GM12878 (cell line): ENCODE data around the gene FBXO3. TPM values are rescaled to one million over a fixed set of nuclear protein-coding genes. Genes with fewer than 3 reads are reported as not detected.

Experiments used
- ATAC-seq: fragments of 200-7000 bp; cut with Tn5 transposase; 3 replicates; pipeline ENCODE4 v1.9.1; 2020; ENCODE audit warnings: mild to moderate bottlenecking, moderate library complexity
- BruUV-seq: library from RNA; stranded (reverse); fragments of 400-500 nt; replicated peaks from 2 replicates; lab custom pipeline; 2021; lab: Mats Ljungman, UMichigan
- CTCF ChIA-PET: fragments of 300-600 bp; sonication (Branson Sonifier 250); formaldehyde crosslinking; extraction: SDS; loops from one replicate; lab custom pipeline; 2021; ENCODE audit warnings: inconsistent platforms; lab: Yijun Ruan, JAX
- POLR2A ChIA-PET: fragments of 350-600 bp; formaldehyde crosslinking; extraction: SDS; loops from one replicate; lab custom pipeline; 2021; ENCODE audit warnings: inconsistent platforms; lab: Charles Lee
- RAD21 ChIA-PET: fragments of 300-600 bp; sonication (Branson Sonifier 250); formaldehyde crosslinking; loops from one replicate; lab custom pipeline; 2023; ENCODE audit warnings: antibody characterized with exemption; ENCODE audit not compliant: unreplicated experiment; lab: Charles Lee
- SMC1A ChIA-PET: fragments of 300-600 bp; sonication (Branson Sonifier 250); formaldehyde crosslinking; loops from one replicate; lab custom pipeline; 2023; ENCODE audit not compliant: unreplicated experiment, uncharacterized antibody; lab: Charles Lee
- DNase-seq: peaks from one replicate; pipeline ENCODE4 v3.0.0-alpha.2; 2011; ENCODE audit warnings: low read depth, low spot score
- FAIRE-seq: peaks from 3 replicates; lab custom pipeline; 2011; peaks lifted over from hg19 to GRCh38; lab: Jason Lieb, UNC
- H2AFZ ChIP-seq: 2 replicates; pipeline ENCODE4 v1.6.0; 2011; ENCODE audit warnings: low read depth, low read length, control low read depth; ENCODE audit not compliant: control insufficient read depth
- H3K27ac ChIP-seq: 2 replicates; pipeline ENCODE4 v1.5.1; 2011; ENCODE audit warnings: control low read depth; ENCODE audit not compliant: control insufficient read depth, insufficient read depth
- H3K27me3 ChIP-seq, 2 experiments: replicated peaks in 1 of 2; 2 replicates each; pipeline versions ENCODE4 v1.6.0 to v1.6.1; 2011; ENCODE audit warnings: low read length in 1 of 2; ENCODE audit not compliant: control insufficient read depth in 2 of 2, insufficient read depth in 2 of 2
- H3K36me3 ChIP-seq, 2 experiments: 2 replicates each; pipeline ENCODE4 v1.5.1; 2011; ENCODE audit warnings: low read length in 1 of 2; ENCODE audit not compliant: control insufficient read depth in 2 of 2, insufficient read depth in 2 of 2
- H3K4me1 ChIP-seq: 2 replicates; pipeline ENCODE4 v1.6.1; 2011; ENCODE audit warnings: mild to moderate bottlenecking, low read length, moderate library complexity, mixed read lengths; ENCODE audit not compliant: control insufficient read depth, insufficient read depth
- H3K4me2 ChIP-seq: 2 replicates; pipeline ENCODE4 v1.6.0; 2011; ENCODE audit warnings: control low read depth; ENCODE audit not compliant: control insufficient read depth, insufficient read depth
- H3K4me3 ChIP-seq: fragments of 200-600 bp; sonication (generic); 2 replicates; pipeline ENCODE4 v1.5.1; 2016
- H3K79me2 ChIP-seq: 2 replicates; pipeline ENCODE4 v1.6.0; 2011; ENCODE audit warnings: low read length; ENCODE audit not compliant: control insufficient read depth, insufficient read depth
- H3K9ac ChIP-seq: 2 replicates; pipeline ENCODE4 v1.8.0; 2011; ENCODE audit warnings: low read length, control low read depth, mixed read lengths; ENCODE audit not compliant: control insufficient read depth, insufficient read depth
- H3K9me3 ChIP-seq: replicated peaks from 3 replicates; pipeline ENCODE4 v1.5.1; 2011; ENCODE audit warnings: mild to moderate bottlenecking, low read length; ENCODE audit not compliant: control insufficient read depth, insufficient read depth
- H4K20me1 ChIP-seq: 2 replicates; pipeline ENCODE4 v1.6.0; 2011; ENCODE audit not compliant: control insufficient read depth, insufficient read depth
- CREB1 ChIP-seq: IDR thresholded peaks from 2 replicates; pipeline ENCODE4 v1.6.1; 2012; ENCODE audit warnings: low read depth, mild to moderate bottlenecking, inconsistent platforms
- IRF4 ChIP-seq: IDR thresholded peaks from 2 replicates; pipeline ENCODE4 v1.6.1; 2011; ENCODE audit warnings: low read depth, low read length
- MTA2 ChIP-seq: fragments of 450-650 bp; IDR thresholded peaks from 2 replicates; pipeline ENCODE4 v1.6.1; 2016; ENCODE audit warnings: low read depth, mild to moderate bottlenecking, moderate library complexity
- NFIC ChIP-seq: IDR thresholded peaks from 2 replicates; pipeline ENCODE4 v1.6.1; 2012; ENCODE audit warnings: low read depth, mild to moderate bottlenecking, inconsistent platforms, low read length, moderate library complexity
- RUNX3 ChIP-seq: IDR thresholded peaks from 2 replicates; pipeline ENCODE4 v1.6.1; 2012; ENCODE audit warnings: low read length, inconsistent platforms
- SMAD1 ChIP-seq: fragments of 450-650 bp; IDR thresholded peaks from 2 replicates; pipeline ENCODE4 v1.6.1; 2018; ENCODE audit warnings: mild to moderate bottlenecking, low read depth; ENCODE audit not compliant: partially characterized antibody
- TAF1 ChIP-seq: IDR thresholded peaks from 2 replicates; pipeline ENCODE4 v1.6.1; 2011; ENCODE audit warnings: mild to moderate bottlenecking, low read depth, low read length, borderline replicate concordance
- YY1 ChIP-seq: IDR thresholded peaks from 2 replicates; pipeline ENCODE4 v1.6.1; 2011; ENCODE audit warnings: low read depth, mild to moderate bottlenecking, low read length
- ZBED1 ChIP-seq: IDR thresholded peaks from 2 replicates; pipeline ENCODE4 v1.6.1; 2016; ENCODE audit warnings: borderline replicate concordance
- ZBTB40 ChIP-seq: fragments of 450-650 bp; IDR thresholded peaks from 2 replicates; pipeline ENCODE4 v1.6.1; 2016; ENCODE audit warnings: mild to moderate bottlenecking, moderate library complexity, borderline replicate concordance
- ZNF274 ChIP-seq: IDR thresholded peaks from one replicate; pipeline ENCODE4 v1.8.0; 2011; ENCODE audit not compliant: insufficient read length, insufficient read depth
- WGBS: methylation state at CpG from one replicate; pipeline ENCODE4 v1.1.6; 2016; ENCODE audit warnings: low lambda C conversion rate; ENCODE audit not compliant: insufficient replicate concordance, insufficient coverage; ENCODE audit errors: missing lambda C conversion rate; 5-methylcytosine and 5-hydroxymethylcytosine counted together
- in situ Hi-C: fragments of 300-500 bp; cut with MboI; formaldehyde crosslinking; loops from 9 replicates; pipeline ENCODE4 v1.14.3; 2018; ENCODE audit warnings: mixed read lengths
- intact Hi-C: fragments of 100-400 bp; cut with micrococcal nuclease; formaldehyde crosslinking; loops from one replicate; pipeline ENCODE4 v1.14.2; 2022; ENCODE audit not compliant: unreplicated experiment
- polyA plus RNA-seq, 11 experiments: library from polyadenylated mRNA; depleted of rRNA in 4 of 11; unstranded in 6 of 11; stranded (reverse) in 5 of 11; fragments of >200 nt; fragmentation: Nextera tagmentation in 4 of 11; fragmentation: Illumina TruSeq in 1 of 11; extraction: Ambion mirVana in 4 of 11; extraction: Trizol in 1 of 11; gene quantifications; 1 replicate in 1 of 11; 2 replicates in 10 of 11; pipeline versions ENCODE4 v1.2.1 to v1.2.3, GENCODE V29; 2011 to 2016; ENCODE audit warnings: inconsistent platforms in 2 of 11, missing spikeins in 2 of 11, low read depth in 1 of 11
- total RNA-seq, 4 experiments: library from RNA; depleted of rRNA in 3 of 4; stranded (reverse); fragments of >200 nt in 3 of 4; fragmentation: Illumina TruSeq in 1 of 4; extraction: Trizol in 1 of 4; gene quantifications; 2 replicates each; pipeline versions ENCODE4 v1.2.1 to v1.2.3, GENCODE V29; 2013 to 2021
- TF ChIP-seq, protein P1 (sequence below): IDR thresholded peaks from 2 replicates; pipeline ENCODE4 v1.6.1; 2012; ENCODE audit warnings: low read length, inconsistent platforms
- TF ChIP-seq, protein P2 (sequence below): fragments of 450-650 bp; IDR thresholded peaks from 2 replicates; pipeline ENCODE4 v1.6.1; 2018; ENCODE audit warnings: borderline replicate concordance, mild to moderate bottlenecking; ENCODE audit not compliant: partially characterized antibody

Gene FBXO3
- total and polyA plus RNA-seq, 10 of the 15 experiments (the other 5 are each of a cell fraction or from before 2014, with no cell fraction given) = 8.9 to 33.4 (median 13.8) TPM

- TF ChIP-seq, protein P1, sequence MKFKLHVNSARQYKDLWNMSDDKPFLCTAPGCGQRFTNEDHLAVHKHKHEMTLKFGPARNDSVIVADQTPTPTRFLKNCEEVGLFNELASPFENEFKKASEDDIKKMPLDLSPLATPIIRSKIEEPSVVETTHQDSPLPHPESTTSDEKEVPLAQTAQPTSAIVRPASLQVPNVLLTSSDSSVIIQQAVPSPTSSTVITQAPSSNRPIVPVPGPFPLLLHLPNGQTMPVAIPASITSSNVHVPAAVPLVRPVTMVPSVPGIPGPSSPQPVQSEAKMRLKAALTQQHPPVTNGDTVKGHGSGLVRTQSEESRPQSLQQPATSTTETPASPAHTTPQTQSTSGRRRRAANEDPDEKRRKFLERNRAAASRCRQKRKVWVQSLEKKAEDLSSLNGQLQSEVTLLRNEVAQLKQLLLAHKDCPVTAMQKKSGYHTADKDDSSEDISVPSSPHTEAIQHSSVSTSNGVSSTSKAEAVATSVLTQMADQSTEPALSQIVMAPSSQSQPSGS = no peak
- TF ChIP-seq SMAD1 = no peak
- TF ChIP-seq, protein P2, sequence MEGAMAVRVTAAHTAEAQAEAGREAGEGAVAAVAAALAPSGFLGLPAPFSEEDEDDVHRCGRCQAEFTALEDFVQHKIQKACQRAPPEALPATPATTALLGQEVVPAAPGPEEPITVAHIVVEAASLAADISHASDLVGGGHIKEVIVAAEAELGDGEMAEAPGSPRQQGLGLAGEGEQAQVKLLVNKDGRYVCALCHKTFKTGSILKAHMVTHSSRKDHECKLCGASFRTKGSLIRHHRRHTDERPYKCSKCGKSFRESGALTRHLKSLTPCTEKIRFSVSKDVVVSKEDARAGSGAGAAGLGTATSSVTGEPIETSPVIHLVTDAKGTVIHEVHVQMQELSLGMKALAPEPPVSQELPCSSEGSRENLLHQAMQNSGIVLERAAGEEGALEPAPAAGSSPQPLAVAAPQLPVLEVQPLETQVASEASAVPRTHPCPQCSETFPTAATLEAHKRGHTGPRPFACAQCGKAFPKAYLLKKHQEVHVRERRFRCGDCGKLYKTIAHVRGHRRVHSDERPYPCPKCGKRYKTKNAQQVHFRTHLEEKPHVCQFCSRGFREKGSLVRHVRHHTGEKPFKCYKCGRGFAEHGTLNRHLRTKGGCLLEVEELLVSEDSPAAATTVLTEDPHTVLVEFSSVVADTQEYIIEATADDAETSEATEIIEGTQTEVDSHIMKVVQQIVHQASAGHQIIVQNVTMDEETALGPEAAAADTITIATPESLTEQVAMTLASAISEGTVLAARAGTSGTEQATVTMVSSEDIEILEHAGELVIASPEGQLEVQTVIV = no peak
- TF ChIP-seq ZNF274 = no peak
- no peak for TF ChIP-seq TAF1
Measured at GRCh38 chr11:33766085-33766484, 8.2 kb downstream of the FBXO3 start (continued).

GRCh38 chr11:33761471-33761870, 12.8 kb downstream of the FBXO3 start:
- Histone ChIP-seq H3K9ac (no peak overlapping the region), H3K79me2 (no peaks in the 10 kb centered on the region), H3K27me3 (no peaks in the 10 kb centered on the region), H3K4me3 (no peak overlapping the region), H2AFZ (no peak overlapping the region), H4K20me1 (no peaks in the 10 kb centered on the region), H3K36me3 (peaks cover 0 to 6% of the 10 kb centered on the region in 2 experiments; a peak in 2 of 4 replicates), H3K27ac (no peak overlapping the region), H3K4me2 (peak overlapping the region; percentile 77; the same call in 1 of the 2 replicates), H3K4me1 (peaks cover 15% of the 10 kb centered on the region), H3K9me3 (no peaks in the 10 kb centered on the region; the same call in 2 of the 3 replicates)
- CTCF ChIA-PET = interaction anchor here (0.6 to 2.5 kb wide), 12 partner anchors 8 to 596 kb away, joined by 3 to 15 read pairs (median 4); no protein-coding TSS in a partner anchor
- SMC1A ChIA-PET = interaction anchor here (0.6 to 2.4 kb wide), 10 partner anchors 9 to 46 kb away, joined by 3 to 15 read pairs (median 4); partner anchors contain the start of gene FBXO3
- DNase-seq (no peak), FAIRE-seq (peak; percentile 69), ATAC-seq (peak; percentile 98)
- intact Hi-C loops (no loop called here), in situ Hi-C loops (no loop called here)
- RAD21 ChIA-PET = interaction anchor here (0.8 to 1.4 kb wide), 5 partner anchors 13 to 30 kb away, joined by 3 to 9 read pairs (median 4); partner anchors contain the start of gene FBXO3
- 7% methylated on average over 2 of the region's 2 CpGs for WGBS
- POLR2A ChIA-PET = interaction anchor here (1.1 to 2.0 kb wide), 2 partner anchors 8 to 14 kb away, joined by 3 to 6 read pairs; no protein-coding TSS in a partner anchor
- BruUV-seq = no TSS peak
- peak; percentile 90 for TF ChIP-seq IRF4
- peak; percentile 23; the same call in 1 of the 2 replicates for TF ChIP-seq MTA2
- no peak for TF ChIP-seq ZBTB40
- TF ChIP-seq CREB1 = 0 out of 2 replicates have a peak, but pooled peaks have one; percentile 41
- peak; percentile 29; the same call in 1 of the 2 replicates for TF ChIP-seq RUNX3
- TF ChIP-seq ZBED1 = no peak
- TF ChIP-seq YY1 = 0 out of 2 replicates have a peak, but pooled peaks have one; percentile 14
- peak; percentile 42; the same call in 1 of the 2 replicates for TF ChIP-seq NFIC
